CD4-positive, alpha-beta T cell treated with Interleukin-12 subunit alpha and Interleukin-12 subunit beta, for 1 hour (primary cell): ENCODE results near the gene FOXK2.
A peak's percentile ranks its signal among the peaks of the same experiment; 100 is the strongest.

Experiments used
- DNase-seq: peaks from one replicate; pipeline ENCODE4 v3.0.0-alpha.2; 2020

FOXK2 gene

DNA sequence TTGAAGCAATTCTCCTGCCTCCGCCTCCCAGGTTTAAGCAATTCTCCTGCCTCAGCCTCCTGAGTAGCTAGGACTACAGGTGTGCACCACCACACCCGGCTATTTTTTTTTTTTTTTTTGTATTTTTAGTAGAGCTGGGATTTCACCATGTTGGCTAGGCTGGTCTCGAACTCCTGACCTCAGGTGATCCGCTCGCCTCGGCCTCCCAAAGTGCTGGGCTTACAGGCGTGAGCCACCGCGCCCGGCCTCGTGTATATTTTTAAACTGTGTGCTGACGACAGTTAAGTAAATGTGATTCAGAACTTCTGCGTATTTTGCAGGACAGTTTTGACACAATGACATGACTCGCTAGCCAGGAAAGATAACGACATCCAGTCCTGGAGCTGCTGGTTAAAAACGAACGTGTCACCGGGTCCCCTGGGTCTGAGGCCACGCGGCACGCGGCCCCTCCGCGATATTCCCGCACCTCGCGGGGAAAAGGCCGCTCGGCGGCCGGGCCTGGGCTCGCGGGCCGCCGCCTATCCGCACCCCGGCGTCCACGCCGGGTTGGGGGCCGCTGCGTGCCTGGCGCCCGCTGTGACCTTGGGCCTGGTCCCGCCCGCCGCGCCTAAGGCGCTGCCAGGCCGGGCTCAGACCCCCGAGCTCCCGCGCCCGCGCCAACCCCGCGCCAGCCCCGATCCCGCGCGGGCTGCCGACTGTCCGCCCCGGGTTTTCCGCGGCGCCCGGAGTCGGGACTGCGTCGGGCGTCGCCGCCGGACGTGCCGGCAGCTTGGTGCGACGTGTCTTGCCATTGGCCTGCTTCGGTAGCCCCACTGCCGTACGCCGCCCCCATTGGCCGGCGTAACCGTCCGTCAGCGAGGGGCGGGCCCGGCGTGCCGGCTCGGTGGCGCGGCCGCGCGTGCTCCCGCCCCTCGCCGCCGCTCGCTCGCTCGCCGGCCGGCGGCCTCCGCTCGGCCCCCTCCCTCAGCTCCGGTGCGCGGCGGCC, at the start of gene FOXK2:
FOXK2 (plus strand) TSS at position 907 of the 985 bp plus-strand sequence. CDS start 157 bp downstream, outside the sequence.
- DNase-seq = peak; percentile 96

DNA sequence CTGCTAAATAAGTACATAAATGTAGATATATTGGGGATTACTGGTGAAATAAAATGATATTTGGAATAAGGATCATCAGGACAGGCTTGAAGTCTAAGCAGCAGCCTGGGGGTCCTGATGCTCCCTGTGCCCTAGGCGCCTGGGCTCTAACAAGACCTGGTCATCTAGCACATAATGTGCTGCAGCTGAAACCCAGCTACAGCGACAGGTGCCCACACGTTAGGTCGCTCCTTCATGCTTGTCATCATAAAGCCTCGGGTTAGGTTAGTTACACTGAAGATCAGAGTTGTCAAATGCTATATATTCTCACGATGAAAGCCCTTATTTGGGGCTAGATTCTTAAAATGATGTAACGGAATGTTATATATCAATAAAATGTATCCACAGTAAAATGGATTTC, 49.5 kb upstream of the FOXK2 start:
- no peak for DNase-seq

DNA sequence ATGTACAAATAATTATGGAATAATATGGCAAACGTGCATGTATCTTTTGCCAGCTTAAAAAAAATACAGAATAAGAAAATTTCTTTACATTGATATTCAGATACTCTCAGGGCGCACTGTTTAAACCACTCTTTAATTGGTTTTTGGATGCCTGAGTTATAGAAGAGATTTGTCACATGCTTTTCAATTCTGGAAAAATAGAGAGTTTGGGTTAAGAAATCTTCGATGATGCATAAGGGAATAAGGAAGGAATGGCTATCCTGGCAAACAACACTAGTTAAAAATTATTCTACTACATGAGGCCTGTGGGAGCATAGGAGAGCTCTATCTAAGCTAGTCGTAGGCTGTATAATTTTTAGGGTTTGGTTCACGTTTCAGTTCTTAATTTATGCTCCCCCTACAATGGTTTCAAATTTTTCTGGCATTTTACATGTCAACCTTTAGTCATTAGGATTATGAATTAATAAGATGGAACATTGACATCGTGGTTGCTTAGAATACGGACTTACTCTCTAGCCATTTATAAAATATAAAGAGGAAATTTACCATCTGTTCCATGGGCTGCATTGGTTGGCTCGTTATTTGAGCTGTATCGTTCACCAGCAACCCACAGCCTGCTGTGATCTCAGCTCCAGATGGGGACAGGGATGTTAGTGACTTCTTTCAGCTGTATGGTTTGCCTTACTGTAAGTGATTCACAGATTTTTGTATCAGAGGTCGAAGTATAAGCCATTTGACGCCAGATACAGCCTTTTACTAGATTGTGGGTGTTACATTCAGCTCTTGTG, 45.1 kb upstream of the FOXK2 start:
- no peak for DNase-seq

DNA sequence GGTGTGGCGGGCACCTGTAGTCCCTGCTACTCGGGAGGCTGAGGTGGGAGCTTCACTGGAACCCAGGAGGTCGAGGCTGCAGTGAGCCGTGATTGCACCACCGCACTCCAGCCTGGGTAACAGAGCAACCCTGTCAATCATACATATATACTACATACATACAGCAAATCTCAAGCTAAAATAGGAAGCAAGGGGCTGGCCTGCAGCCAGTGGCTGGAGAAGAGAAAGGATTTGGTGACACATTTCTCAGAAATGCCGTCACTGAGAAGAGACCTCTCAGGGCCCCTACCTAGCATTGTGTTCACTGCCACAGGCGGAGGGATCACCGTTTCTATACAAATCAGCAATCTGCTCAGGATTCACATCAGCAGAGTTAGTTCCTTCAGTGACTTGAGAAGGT, 44.1 kb upstream of the FOXK2 start:
- no peak for DNase-seq

DNA sequence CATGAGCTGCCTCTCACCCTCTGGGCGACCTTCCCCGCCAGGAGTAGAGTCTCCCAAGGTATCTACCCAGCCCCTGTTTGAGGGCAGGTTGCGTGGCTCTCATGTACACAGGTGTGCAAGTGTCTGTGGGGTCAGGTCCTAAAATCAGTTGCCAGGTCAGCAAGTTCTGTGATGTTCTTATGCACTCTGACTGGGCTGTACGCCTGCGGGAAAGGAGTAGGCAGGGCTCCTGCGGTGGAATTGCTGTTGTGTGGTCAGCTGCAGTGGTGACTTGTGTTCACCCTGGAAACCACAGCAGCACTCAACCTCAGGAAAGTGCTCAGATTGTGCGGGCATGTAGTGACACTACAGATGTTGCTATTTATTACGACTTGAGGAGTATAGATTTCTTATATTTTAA, 41.6 kb upstream of the FOXK2 start:
- DNase-seq = no peak

DNA sequence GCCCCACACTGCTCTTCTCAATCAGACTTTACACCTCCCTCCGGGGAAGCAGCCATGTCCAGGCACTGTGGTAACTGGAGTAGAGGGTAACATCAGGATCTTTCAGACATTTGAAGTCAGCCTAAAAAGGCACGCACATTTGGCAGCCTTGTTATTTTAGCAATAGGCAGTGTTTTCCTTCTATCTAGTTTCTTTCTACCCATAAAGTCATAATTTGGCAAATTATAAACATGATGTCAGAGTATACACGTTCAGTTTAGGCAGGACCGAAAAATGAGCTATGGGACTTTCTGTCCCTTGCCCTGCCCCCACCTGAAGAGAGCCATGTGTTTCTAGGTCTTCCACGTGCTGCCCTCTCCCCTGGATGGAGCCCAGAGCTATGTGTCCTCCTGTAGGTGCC, 39.9 kb upstream of the FOXK2 start:
- no peak for DNase-seq

DNA sequence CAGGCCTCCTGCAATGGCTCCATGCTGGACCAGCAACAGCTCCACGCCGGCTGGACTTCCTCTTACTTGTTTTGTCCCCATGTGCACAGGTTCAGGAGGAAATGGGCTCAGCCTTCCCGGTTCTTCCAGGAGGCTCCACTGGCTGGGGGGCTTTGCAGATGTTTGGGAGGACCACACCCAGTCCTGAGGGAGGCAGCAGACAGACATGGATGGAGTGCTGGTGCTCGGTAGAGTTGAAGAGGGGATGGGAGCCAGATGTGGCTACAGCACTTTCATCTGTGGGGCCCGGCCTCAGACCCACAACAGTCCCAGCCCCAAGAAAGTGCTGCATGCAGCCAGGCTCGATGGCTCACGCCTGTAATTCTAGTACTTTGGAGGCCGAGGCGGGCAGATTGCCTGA, 39.2 kb upstream of the FOXK2 start:
- DNase-seq = no peak

DNA sequence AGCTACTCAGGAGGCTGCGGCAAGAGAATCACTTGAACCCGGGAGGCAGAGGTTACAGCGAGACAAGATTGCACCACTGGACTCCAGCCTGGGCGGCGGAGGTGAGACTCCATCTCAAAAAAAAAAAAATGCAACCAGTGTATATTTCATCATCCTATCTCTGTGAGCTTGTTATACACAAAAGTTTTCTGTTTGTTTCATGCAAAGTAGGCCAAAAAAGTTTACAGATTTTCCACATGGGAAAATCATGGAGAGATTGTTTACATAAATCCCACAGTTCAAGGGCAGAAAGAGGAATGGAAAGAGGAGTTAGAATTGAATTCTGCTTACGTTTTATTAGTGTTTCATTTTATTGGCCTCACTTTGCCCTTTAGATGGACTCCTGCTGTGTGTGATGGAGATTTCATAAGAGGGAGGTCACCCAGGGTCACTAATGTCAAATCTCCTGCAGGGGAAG, 36.3 kb upstream of the FOXK2 start:
- no peak for DNase-seq

DNA sequence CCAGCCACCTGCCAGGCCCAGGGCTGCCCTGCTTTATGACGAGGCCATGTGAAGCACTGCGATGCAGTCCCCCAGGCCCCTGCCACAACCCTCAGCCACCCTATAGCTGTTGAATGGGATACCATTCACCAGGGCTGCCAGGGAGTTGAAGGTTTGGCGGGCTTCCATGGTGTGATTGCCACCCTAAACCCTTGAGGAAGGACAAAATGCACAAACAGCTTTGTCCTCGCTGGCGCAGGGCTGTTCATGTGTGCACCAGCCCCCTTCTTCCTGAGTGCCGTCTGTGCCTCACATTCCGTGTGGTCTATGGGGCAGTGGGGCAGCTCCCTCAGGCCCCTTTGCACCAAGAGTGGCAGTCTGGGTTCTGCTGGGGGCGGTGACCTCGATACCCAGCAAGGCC, 35.7 kb upstream of the FOXK2 start:
- no peak for DNase-seq

DNA sequence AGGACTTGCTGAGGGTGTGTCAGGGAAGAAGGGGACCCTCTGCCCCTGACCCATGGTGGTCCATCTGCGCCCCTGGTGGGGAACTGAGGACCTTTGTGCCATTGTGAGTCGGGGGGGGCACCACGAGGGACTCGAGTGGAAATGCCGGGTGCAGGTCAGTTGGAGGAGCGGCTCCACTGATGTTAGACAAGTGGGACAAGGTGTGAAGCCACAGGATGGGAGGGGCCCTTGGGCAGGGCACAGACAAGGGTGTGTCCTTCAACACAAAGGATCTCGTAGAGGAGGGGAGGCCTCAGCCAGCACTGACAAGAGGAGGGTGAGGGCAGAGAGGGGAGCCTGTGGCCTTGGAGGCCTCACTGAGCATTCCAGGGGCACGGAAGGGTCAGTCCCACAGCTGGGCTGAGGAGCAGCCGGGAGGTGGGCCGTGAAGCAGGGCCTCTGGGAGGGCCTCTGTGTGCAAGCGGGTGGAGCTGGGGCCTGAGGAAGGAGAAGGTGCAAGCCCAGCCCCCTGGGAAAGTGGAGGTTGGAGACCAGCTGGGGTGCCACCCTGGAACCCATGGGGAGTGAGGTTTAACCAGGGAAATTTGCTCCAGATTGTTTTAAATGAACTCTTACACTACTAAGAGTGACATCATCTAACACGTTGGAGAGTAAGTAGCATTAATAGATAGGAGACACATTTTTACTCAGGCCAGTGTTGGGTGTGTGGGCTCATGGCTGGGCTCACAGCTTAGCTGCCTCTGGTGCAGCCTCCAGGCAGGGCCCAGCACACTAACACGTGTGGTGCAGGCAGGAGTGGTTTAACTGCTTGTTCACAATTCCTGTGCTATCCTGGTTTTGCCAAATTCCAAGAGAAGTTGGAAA, 33.1 kb upstream of the FOXK2 start:
- no peak for DNase-seq

DNA sequence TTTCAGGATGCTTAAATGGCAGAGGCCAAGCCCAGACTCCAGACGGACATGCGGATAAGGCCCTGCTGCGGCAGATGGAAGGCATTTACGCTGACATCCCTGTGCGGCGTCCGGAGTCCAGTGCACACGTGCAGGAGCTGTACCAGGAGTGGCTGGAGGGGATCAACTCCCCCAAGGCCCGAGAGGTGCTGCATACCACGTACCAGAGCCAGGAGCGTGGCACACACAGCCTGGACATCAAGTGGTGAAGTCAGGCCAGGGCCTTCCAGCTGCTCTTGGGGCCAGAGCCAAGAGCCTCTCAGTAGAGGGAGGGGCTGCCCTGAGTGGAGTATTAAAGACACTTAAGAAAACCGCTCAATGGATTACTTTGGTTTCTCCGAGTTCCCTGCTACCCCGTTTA, 31.6 kb upstream of the FOXK2 start:
- DNase-seq = no peak

DNA sequence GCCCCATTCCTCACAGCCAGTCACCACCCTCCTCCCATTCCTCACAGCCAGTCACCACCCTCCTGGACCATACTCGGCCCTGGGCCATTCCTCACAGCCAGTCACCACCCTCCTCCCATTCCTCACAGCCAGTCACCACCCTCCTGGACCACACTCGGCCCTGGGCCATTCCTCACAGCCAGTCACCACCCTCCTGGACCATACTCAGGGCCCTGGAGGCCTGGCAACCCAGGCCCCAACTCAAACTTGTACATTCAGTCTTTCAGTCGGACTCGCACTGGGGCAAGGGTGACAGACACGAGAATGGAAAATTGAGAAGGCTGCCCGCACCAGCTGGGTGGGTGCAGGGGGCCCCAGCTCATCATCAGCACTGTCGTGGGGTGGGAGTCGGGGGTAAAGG, 30.4 kb upstream of the FOXK2 start:
- DNase-seq = no peak

DNA sequence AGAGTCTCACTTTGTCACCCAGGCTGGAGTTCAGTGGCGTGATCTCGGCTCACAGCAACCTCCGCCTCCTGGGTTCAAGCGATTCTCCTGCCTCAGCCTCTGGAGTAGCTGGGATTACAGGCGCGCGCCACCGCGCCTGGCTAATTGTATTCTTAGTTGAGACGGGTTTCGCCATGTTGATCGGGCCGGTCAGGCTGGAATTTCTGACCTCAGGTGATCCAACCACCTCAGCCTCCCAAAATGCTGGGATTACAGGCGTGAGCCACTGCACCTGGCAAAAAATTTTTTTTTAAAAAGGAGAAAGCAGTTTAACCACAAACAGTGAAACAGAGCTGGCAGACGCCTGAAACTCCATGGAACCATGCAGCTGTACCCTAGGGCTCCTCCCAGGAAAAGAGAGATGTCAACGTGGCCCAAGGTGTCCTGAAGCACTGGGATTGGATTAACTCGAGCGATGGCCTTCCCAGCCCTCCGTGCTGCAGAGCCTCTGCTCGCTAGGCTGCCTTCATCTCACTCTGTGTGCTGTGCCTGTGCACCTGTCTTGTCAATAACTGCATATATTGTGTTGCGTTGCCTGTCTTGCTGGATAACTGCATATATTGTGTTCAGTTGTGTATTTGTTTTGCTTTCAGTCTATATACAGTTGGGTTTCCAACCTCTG, 29.6 kb upstream of the FOXK2 start:
- DNase-seq = no peak

DNA sequence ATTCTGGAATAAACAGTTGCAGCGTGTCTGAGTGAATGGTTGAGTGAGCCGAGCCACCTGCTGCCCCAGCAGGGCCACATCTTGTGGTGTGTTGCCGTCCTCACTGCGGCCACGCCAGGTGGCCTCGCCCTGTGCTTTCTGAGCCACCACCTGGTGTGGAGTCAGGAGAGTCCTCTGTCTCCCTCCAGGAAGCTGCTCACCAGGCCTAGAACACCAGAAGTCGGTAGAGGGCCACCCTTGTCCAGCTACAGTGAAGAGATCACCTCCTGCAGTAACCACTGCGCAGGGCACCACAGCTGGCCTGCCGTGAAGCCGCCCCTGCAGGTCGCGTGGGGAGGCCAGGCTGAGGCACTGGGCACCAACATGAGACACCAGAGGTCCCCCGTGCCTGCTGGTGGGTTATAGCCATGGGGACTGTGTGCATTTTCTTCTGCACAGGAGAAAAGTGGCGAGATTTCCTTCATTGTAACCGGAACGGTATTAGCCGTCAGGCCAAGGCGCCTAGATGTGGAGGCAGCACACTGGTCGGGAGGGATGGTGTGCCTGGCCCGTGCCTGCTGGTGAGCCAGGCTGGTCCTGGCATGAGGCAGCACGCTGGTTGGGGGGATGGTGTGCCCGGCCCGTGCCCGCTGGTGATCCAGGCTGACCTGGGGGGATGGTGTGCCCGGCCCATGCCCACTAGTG, 28.9 kb upstream of the FOXK2 start:
- no peak for DNase-seq

DNA sequence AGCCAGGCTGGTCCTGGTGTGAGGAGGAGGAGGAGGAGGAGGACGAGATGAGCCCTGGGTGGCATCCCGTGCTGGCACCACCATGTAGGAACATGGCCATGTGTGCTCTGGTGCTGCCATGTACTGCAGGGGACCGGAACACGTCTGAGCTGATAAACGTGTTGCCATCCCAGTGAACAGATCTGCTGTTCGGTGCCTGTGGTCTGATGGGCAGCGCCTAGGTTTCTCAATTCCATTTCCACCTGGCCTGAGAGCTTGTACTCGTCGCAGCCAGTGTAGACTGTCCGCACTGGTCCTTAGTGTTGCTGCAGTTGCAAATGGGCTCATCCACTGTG, 28.4 kb upstream of the FOXK2 start:
- DNase-seq = no peak

DNA sequence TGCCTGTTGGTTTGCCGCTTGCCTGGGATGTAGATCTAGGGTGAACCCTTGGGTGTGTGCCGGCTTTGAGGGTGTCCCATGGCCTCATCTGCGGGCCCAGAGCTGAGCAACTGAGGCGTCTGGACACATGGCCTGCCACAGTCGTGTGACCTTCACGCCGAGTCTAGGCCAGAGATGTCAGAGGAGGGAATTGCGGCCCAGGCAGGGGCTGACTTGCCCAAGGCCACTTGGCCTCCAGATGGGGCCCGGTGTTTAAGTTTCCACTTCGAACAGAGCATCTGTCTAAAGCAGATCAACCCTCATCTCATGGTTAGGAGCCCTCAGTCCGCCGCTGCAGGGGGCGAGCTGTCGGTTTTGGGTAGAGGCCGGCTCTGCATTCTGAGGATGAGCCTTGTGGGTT, 28.0 kb upstream of the FOXK2 start:
- no peak for DNase-seq

DNA sequence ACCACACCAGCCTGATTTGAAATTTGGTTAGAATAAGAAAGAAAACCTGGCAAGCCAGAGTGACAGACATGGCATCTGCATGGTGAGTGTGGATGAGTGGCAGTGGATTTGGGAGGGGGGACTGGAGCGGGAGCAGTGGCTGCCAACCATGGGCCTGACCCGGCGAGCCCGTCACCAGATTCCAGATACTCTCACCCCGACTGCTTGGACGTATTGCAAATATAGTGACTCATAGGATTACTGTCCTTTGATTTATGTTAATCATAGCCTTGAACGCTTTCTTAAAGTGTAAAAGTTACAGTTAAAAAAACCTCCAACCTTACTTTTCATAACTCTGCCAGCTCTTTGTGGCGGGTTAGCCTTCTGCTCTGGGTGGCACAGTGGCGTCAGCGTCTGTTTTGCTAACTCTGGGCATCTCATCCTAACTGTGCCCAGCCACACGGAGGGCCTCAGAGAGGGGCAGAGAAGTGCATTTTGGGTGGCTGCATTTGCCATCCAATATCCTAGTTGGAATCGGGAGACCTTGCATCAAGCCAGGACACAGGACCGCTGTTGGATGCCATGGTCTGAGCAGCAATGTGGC, 26.8 kb upstream of the FOXK2 start:
- DNase-seq = no peak

DNA sequence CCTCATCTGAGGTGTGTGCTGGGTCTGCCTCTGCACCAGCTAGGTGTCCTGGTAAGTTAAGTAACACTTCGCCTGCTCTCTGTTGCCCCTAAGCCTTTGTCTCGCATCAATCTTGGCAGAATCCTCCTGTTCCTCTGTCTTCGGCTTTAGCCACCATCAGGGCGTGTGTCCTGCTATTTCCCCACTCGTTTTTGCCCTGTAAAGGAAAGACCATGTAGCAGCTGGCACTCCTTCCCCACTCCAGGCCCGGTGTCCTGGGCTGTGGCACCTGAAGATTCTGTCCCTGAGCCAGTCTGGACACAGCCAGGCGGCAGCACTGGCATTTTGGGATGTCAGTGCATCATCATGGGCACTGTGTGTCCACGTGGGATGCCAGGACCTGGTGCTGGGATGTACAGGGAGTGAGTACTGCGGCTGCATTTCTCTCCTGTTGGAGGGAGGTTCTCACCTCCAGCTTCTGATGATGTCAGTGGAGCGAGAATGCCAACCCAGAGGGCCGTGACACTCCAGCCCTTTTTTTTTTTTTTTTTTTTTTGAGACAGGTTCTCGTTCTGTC, 26.2 kb upstream of the FOXK2 start:
- no peak for DNase-seq

DNA sequence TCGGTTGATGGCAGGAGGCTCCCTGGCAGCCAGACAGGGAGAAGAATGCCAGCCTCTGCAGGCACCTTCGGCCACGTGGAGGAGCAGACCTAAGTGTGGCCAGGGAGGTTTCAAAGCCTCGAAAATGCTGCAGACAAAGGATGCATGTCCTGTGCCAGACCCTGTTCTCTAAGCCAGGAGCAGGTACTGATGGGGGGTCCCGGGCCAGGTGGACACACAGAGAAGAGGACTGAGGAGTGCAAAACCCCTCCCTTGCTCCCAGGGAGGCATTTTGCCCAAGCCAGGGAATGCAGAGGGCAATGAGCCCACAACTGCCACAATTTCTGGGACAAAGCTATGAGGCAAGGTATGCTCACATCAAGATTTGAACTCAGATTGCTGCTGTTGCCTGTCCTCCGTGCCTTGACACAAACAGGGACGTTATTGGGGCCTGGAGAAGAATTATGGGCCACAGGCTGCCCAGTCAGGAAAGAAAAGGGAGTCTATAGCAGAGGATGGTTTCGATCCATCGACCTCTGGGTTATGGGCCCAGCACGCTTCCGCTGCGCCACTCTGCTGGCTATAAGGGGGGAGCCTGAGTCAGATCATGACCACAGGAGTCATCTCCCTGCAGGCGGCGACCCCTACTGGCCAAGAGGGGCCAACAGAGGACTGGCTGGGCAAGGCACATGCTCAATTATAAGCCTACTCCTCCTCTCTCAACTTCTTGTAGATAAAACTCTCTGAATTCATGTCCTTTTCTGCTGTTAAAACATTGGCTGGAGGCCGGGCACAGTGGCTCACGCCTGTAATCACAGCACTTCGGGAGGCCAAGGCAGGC, 25.1 kb upstream of the FOXK2 start:
- peak; percentile 93 for DNase-seq

DNA sequence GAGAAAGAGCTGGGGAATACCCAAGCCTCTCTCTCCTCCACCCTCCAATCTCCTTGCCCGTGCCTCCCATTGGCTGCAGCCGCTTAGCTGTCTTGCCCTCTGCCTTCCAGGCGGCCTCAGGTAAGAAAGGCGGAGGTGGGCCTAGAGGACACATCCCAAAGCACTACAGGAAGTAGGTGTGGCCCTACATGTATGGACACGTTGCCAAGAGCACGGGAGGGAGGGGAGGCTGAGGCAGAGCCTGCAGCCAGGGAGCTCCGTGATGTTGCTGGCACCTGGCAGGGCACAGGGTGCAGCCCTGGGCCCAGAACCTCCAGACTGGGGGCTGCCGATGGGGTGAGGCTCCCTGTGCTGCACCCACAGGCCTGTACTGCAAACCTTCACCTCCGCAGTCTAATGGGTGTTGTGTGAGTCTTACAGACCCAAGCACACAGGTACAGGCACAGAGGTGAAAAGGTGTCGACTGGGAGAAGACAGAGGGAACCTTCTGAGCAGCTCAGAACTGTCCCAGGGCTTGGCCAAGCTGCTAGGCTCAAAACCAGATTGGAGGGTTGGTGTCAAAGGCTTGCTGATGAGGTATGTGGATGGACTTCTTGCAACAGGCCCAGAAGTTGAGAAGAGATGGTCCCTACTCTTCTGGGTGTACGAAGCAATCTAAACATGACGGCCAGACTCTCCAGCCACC, 23.5 kb upstream of the FOXK2 start:
- DNase-seq = no peak
